GM19238 (cell line): Measurements from ENCODE around the gene RARG.

Source experiments
- DNase-seq: peaks from one replicate; pipeline ENCODE4 v3.0.0; 2011; ENCODE audit warnings: low spot score; ENCODE audit not compliant: insufficient read length

The RARG gene

GRCh38 chr12:53224061-53224896, 7.7 kb downstream of the RARG start:
- DNase-seq = no peak

- no peak for DNase-seq
Observed at GRCh38 chr12:53223389-53224060, 8.5 kb downstream of the RARG start.

- DNase-seq = no peak
Observed at GRCh38 chr12:53222806-53223261, 9.2 kb downstream of the RARG start.

GRCh38 chr12:53222170-53222721, 9.8 kb downstream of the RARG start:
- DNase-seq = no peak

- peak; percentile 64 for DNase-seq
Observed at GRCh38 chr12:53221203-53222080, 10.6 kb downstream of the RARG start.

- DNase-seq = peak; percentile 93
Observed at GRCh38 chr12:53220694-53221202, 11.3 kb downstream of the RARG start.

GRCh38 chr12:53219956-53220693, 11.9 kb downstream of the RARG start:
- peak; percentile 77 for DNase-seq

- DNase-seq = peak; percentile 53
Observed at GRCh38 chr12:53219292-53219955, 12.6 kb downstream of the RARG start.

GRCh38 chr12:53218551-53219291, 13.3 kb downstream of the RARG start:
- no peak for DNase-seq

- no peak for DNase-seq
Observed at GRCh38 chr12:53217931-53218307, 14.1 kb downstream of the RARG start.

- DNase-seq = no peak
Observed at GRCh38 chr12:53217051-53217930, 14.7 kb downstream of the RARG start.

GRCh38 chr12:53215497-53215896, 16.5 kb downstream of the RARG start:
- DNase-seq = no peak

GRCh38 chr12:53214687-53215455, 17.1 kb downstream of the RARG start:
- no peak for DNase-seq

- no peak for DNase-seq
Observed at GRCh38 chr12:53214221-53214620, 17.8 kb downstream of the RARG start.

- peak; percentile 82 for DNase-seq
Observed at GRCh38 chr12:53213348-53213747, 18.7 kb downstream of the RARG start.

GRCh38 chr12:53212931-53213330, 19.1 kb downstream of the RARG start:
- no peak for DNase-seq
